K562 (cell line): ENCODE measurements around the gene ITGB3BP. TPM values are rescaled to one million over a fixed set of nuclear protein-coding genes. Genes with fewer than 3 reads are reported as not detected.

Source experiments
- ATAC-seq: fragments of 200-7000 bp; cut with Tn5 transposase; 3 replicates; pipeline ENCODE4 v1.9.1; 2020; ENCODE audit warnings: moderate library complexity
- BruUV-seq: library from RNA; stranded (reverse); fragments of 400-500 nt; replicated peaks from 2 replicates; lab custom pipeline; 2021; lab: Mats Ljungman, UMichigan
- CTCF ChIA-PET: fragments of 300-600 bp; formaldehyde crosslinking; extraction: SDS; loops from one replicate; lab custom pipeline; 2021; ENCODE audit warnings: low intra/inter-chr PET ratio; lab: Yijun Ruan, JAX
- POLR2A ChIA-PET: fragments of 300-600, 350-650 bp; sonication (Branson Sonifier 250); formaldehyde crosslinking; extraction: SDS; loops from one replicate; lab custom pipeline; 2021; ENCODE audit warnings: antibody characterized with exemption, inconsistent platforms; lab: Yijun Ruan, JAX
- DNase-seq, 4 experiments: peaks; one replicate each; pipeline versions ENCODE4 v3.0.0 to v3.0.0-alpha.2; 2011 to 2018; ENCODE audit warnings: low spot score in 3 of 4, mixed read lengths in 3 of 4; ENCODE audit errors: extremely low read depth in 1 of 4
- FAIRE-seq: peaks from 2 replicates; lab custom pipeline; 2011; peaks lifted over from hg19 to GRCh38; lab: Jason Lieb, UNC
- H2AFZ ChIP-seq: 2 replicates; pipeline ENCODE4 v1.6.0; 2011; ENCODE audit warnings: low read depth, low read length, control low read depth, inconsistent platforms
- H3K27ac ChIP-seq: fragments of 200-600 bp; 3 replicates; pipeline ENCODE4 v1.8.0; 2011; ENCODE audit warnings: low read depth, mild to moderate bottlenecking, control low read depth, inconsistent platforms, low read length, moderate library complexity, mixed read lengths; ENCODE audit errors: extremely low read depth
- H3K27me3 ChIP-seq, 2 experiments: fragments of 300-600 bp in 1 of 2; 2 replicates in 1 of 2; 3 replicates in 1 of 2; pipeline versions ENCODE4 v1.6.0 to v1.8.0; 2011; ENCODE audit warnings: inconsistent platforms in 2 of 2, low read length in 2 of 2, mild to moderate bottlenecking in 1 of 2, mixed read lengths in 1 of 2, moderate library complexity in 1 of 2; ENCODE audit not compliant: control insufficient read depth in 2 of 2, insufficient read depth in 2 of 2
- H3K36me3 ChIP-seq: fragments of 300-600 bp; 3 replicates; pipeline ENCODE4 v1.8.0; 2011; ENCODE audit warnings: mild to moderate bottlenecking, low read length, inconsistent platforms; ENCODE audit not compliant: control insufficient read depth, insufficient read depth
- H3K4me1 ChIP-seq, 2 experiments: fragments of 200-600 bp in 1 of 2; replicated peaks in 1 of 2; 2 replicates in 1 of 2; 3 replicates in 1 of 2; pipeline versions ENCODE4 v1.5.1 to v1.8.0; 2011; ENCODE audit warnings: inconsistent platforms in 2 of 2, low read length in 2 of 2, mild to moderate bottlenecking in 1 of 2, mixed read lengths in 1 of 2, moderate library complexity in 1 of 2; ENCODE audit not compliant: control insufficient read depth in 2 of 2, insufficient read depth in 2 of 2
- H3K4me2 ChIP-seq: 2 replicates; pipeline ENCODE4 v1.6.1; 2011; ENCODE audit warnings: low read length, control low read depth, inconsistent platforms, mixed read lengths; ENCODE audit not compliant: insufficient read depth
- H3K4me3 ChIP-seq: fragments of 200-600 bp; sonication (generic), shearing (Covaris generic); 2 replicates; pipeline ENCODE4 v1.5.1; 2016; ENCODE audit warnings: control low read depth, inconsistent platforms
- H3K79me2 ChIP-seq: fragments of 200-600 bp; 3 replicates; pipeline ENCODE4 v1.8.0; 2011; ENCODE audit warnings: low read length, inconsistent platforms; ENCODE audit not compliant: control insufficient read depth, insufficient read depth
- H3K9ac ChIP-seq, 2 experiments: 2 replicates each; pipeline versions ENCODE4 v1.6.0 to v1.6.1; 2011; ENCODE audit warnings: low read depth in 2 of 2, low read length in 2 of 2, control low read depth in 1 of 2, inconsistent platforms in 1 of 2, mild to moderate bottlenecking in 1 of 2, mixed read lengths in 1 of 2; ENCODE audit not compliant: insufficient read depth in 1 of 2
- H3K9me1 ChIP-seq: one replicate; pipeline ENCODE4 v1.6.0; 2011; ENCODE audit warnings: inconsistent platforms, mild to moderate bottlenecking, low read length, moderate library complexity; ENCODE audit not compliant: control insufficient read depth, insufficient read depth
- H3K9me3 ChIP-seq: replicated peaks from 2 replicates; pipeline ENCODE4 v1.5.1; 2011; ENCODE audit warnings: low read depth, low read length, inconsistent platforms; ENCODE audit not compliant: control insufficient read depth, insufficient read depth
- H4K20me1 ChIP-seq: replicated peaks from 2 replicates; pipeline ENCODE4 v1.6.1; 2011; ENCODE audit warnings: low read length, inconsistent platforms, mixed read lengths; ENCODE audit not compliant: control insufficient read depth, insufficient read depth
- DDX20 ChIP-seq: fragments of 450-650 bp; IDR thresholded peaks from 2 replicates; pipeline ENCODE4 v1.6.1; 2016; ENCODE audit warnings: missing genetic modification characterization, low read depth, mild to moderate bottlenecking, missing compliant biosample characterization, moderate library complexity
- IRF2 ChIP-seq: sonication (generic); formaldehyde crosslinking; IDR thresholded peaks from 2 replicates; pipeline ENCODE4 v1.8.1; 2022; ENCODE audit warnings: mild to moderate bottlenecking, missing genetic modification reagents
- POLR2B ChIP-seq: fragments of 450-650 bp; IDR thresholded peaks from 2 replicates; pipeline ENCODE4 v1.6.1; 2018; ENCODE audit warnings: low read depth; ENCODE audit not compliant: partially characterized antibody
- SRSF9 ChIP-seq: fragments of 200-400 bp; formaldehyde crosslinking; IDR thresholded peaks from 2 replicates; pipeline ENCODE4 v1.6.1; 2017; ENCODE audit warnings: low read depth, low read length, borderline replicate concordance
- WGBS: fragments of 100-300 bp; shearing (Covaris generic); methylation state at CpG from one replicate; pipeline ENCODE4 v1.1.6; 2016; ENCODE audit warnings: low coverage, mixed read lengths; ENCODE audit not compliant: insufficient coverage; ENCODE audit errors: missing lambda C conversion rate; 5-methylcytosine and 5-hydroxymethylcytosine counted together
- in situ Hi-C: fragments of 300-500 bp; cut with MboI; formaldehyde crosslinking; loops from 4 replicates; pipeline ENCODE4 v1.15.0; 2018; ENCODE audit warnings: inconsistent platforms, mixed read lengths
- intact Hi-C: fragments of 100-400 bp; cut with micrococcal nuclease; formaldehyde crosslinking; loops from 2 replicates; pipeline ENCODE4 v1.14.2; 2022
- polyA plus RNA-seq, 8 experiments: library from polyadenylated mRNA; depleted of rRNA in 4 of 8; stranded (reverse) in 5 of 8; unstranded in 3 of 8; fragments of >200 nt; fragmentation: Nextera tagmentation in 2 of 8; fragmentation: Illumina TruSeq in 1 of 8; extraction: Ambion mirVana in 2 of 8; extraction: Trizol in 1 of 8; gene quantifications; 2 replicates each; pipeline versions ENCODE4 v1.2.1 to v1.2.3, GENCODE V29; 2011 to 2014; ENCODE audit warnings: inconsistent platforms in 1 of 8, missing spikeins in 1 of 8
- total RNA-seq, 7 experiments: library from RNA; depleted of rRNA in 6 of 7; stranded (reverse); fragments of >200 nt in 6 of 7; fragmentation: Illumina TruSeq in 2 of 7; extraction: Trizol in 2 of 7; gene quantifications; 2 replicates each; pipeline versions ENCODE4 v1.2.1 to v1.2.3, GENCODE V29; 2011 to 2021; ENCODE audit warnings: low replicate concordance in 1 of 7
- TF ChIP-seq, protein P1 (sequence below), 2 experiments: fragments of 450-650 bp; conservative IDR thresholded peaks; 2 replicates each; pipeline ENCODE4 v1.6.1; 2017; ENCODE audit warnings: mild to moderate bottlenecking in 2 of 2, moderate library complexity in 2 of 2

ITGB3BP gene
- total and polyA plus RNA-seq, 9 of the 15 experiments (the other 6 are each of a cell fraction or from before 2014, with no cell fraction given) = 62.8 to 151 (median 110) TPM

DNA sequence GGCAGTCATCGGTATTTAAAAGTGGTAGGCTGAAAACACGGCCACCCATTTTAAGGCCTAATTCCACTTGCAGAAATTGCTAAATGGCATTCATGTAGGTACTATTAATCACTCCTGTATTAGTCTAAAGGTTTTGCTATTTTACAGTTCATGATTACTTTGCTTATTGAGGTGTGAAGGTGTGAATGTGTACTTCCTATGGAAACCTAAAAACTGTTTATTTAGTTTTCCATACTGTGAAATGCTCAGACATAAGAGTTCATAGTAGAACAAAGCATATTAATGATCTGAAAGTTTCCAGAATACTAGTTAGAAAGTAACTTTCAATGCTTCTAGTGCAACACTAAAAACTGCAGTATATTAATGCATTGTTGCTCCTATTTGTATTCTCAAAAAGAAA is 69.8 kb downstream of the ITGB3BP start:
- Histone ChIP-seq H3K4me3 (no peak overlapping the region), H3K4me1 (no peaks in the 10 kb centered on the region), H3K27ac (no peak overlapping the region), H4K20me1 (no peaks in the 10 kb centered on the region), H3K9me1 (no peaks in the 10 kb centered on the region), H3K4me2 (no peak overlapping the region), H3K36me3 (peaks cover 29% of the 10 kb centered on the region; the same call in 2 of the 3 replicates), H3K9ac (no peak overlapping the region), H2AFZ (no peak overlapping the region), H3K79me2 (no peaks in the 10 kb centered on the region), H3K9me3 (no peaks in the 10 kb centered on the region), H3K27me3 (no peaks in the 10 kb centered on the region)
- TF ChIP-seq, protein P1, sequence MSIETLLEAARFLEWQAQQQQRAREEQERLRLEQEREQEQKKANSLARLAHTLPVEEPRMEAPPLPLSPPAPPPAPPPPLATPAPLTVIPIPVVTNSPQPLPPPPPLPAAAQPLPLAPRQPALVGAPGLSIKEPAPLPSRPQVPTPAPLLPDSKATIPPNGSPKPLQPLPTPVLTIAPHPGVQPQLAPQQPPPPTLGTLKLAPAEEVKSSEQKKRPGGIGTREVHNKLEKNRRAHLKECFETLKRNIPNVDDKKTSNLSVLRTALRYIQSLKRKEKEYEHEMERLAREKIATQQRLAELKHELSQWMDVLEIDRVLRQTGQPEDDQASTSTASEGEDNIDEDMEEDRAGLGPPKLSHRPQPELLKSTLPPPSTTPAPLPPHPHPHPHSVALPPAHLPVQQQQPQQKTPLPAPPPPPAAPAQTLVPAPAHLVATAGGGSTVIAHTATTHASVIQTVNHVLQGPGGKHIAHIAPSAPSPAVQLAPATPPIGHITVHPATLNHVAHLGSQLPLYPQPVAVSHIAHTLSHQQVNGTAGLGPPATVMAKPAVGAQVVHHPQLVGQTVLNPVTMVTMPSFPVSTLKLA (conservative IDR thresholded peaks at IDR 0.05) = no peak
- TF ChIP-seq POLR2B = no peak
- TF ChIP-seq SRSF9 = no peak
- intact Hi-C loops = no loop called here
- CTCF ChIA-PET = no interaction called here
- in situ Hi-C loops = no loop called here
- 89% methylated on average over 2 of the region's 2 CpGs for WGBS
- no peak for FAIRE-seq
- POLR2A ChIA-PET = no interaction called here
- no peak for DNase-seq
- ATAC-seq = no peak
- no TSS peak for BruUV-seq

GRCh38 chr1:63450416-63450815 is 72.6 kb downstream of the ITGB3BP start:
- intact Hi-C loops (no loop called here), in situ Hi-C loops (no loop called here)
- ATAC-seq (no peak), FAIRE-seq (no peak), DNase-seq (no peak)
- H3K36me3 ChIP-seq = peaks cover 25% of the 10 kb centered on the region; the same call in 2 of the 3 replicates
- WGBS = 76% methylated on average over 1 of the region's 1 CpG
- H3K27me3 ChIP-seq = no peaks in the 10 kb centered on the region
- H3K9me3 ChIP-seq = no peaks in the 10 kb centered on the region
- BruUV-seq = no TSS peak
- H3K27ac ChIP-seq = no peak overlapping the region
- no peaks in the 10 kb centered on the region for H3K79me2 ChIP-seq
- H3K9me1 ChIP-seq = no peaks in the 10 kb centered on the region
- H3K4me3 ChIP-seq = no peak overlapping the region
- CTCF ChIA-PET = no interaction called here
- no peak overlapping the region for H2AFZ ChIP-seq
- no peaks in the 10 kb centered on the region for H3K4me1 ChIP-seq
- no peak overlapping the region for H3K4me2 ChIP-seq
- POLR2A ChIA-PET = no interaction called here
- H3K9ac ChIP-seq = no peak overlapping the region
- H4K20me1 ChIP-seq = no peaks in the 10 kb centered on the region
- TF ChIP-seq IRF2 = no peak
- no peak for TF ChIP-seq DDX20 (tag)
